Measurements from ENCODE around the gene HTATIP2.

DNA sequence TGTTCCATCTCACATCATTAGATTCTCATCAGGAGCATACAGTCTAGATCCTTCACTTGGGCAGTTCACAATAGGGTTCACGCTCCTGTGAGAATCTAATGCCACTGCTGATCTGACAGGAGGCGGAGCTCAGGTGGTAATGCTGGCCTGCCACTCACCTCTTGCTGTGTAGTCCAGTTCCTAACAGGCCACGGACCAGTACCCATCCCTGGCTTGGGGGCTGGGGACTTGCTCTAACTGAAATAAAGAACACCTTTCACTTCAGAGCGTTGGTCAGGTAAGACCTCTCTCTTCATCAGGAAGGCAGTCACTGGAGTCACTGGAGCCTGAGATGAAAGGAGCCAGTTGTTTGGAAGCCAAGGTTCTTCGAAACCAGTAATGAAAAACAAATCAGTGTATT is 65.7 kb downstream of the HTATIP2 start:
- TF ChIP-seq, protein P1, sequence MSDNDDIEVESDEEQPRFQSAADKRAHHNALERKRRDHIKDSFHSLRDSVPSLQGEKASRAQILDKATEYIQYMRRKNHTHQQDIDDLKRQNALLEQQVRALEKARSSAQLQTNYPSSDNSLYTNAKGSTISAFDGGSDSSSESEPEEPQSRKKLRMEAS (IDR thresholded peaks at IDR 0.05; ENCODE audit: low read depth, low read length), result no peak
- TF ChIP-seq POLR2A (IDR thresholded peaks at IDR 0.05; ENCODE audit: extremely low read depth, insufficient read length), result no peak
- TF ChIP-seq, protein P2, sequence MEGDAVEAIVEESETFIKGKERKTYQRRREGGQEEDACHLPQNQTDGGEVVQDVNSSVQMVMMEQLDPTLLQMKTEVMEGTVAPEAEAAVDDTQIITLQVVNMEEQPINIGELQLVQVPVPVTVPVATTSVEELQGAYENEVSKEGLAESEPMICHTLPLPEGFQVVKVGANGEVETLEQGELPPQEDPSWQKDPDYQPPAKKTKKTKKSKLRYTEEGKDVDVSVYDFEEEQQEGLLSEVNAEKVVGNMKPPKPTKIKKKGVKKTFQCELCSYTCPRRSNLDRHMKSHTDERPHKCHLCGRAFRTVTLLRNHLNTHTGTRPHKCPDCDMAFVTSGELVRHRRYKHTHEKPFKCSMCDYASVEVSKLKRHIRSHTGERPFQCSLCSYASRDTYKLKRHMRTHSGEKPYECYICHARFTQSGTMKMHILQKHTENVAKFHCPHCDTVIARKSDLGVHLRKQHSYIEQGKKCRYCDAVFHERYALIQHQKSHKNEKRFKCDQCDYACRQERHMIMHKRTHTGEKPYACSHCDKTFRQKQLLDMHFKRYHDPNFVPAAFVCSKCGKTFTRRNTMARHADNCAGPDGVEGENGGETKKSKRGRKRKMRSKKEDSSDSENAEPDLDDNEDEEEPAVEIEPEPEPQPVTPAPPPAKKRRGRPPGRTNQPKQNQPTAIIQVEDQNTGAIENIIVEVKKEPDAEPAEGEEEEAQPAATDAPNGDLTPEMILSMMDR (IDR thresholded peaks at IDR 0.05; ENCODE audit: low read depth, low read length), result no peak
